Progenitor cell of endocrine pancreas (in vitro differentiated cells): ENCODE measurements around the gene ERAL1. TPM values are rescaled to one million over a fixed set of nuclear protein-coding genes. Genes with fewer than 3 reads are reported as not detected.

ENCODE experiments used
- DNase-seq: peaks from one replicate; pipeline ENCODE4 v3.0.0; 2021; ENCODE audit warnings: low spot score; ENCODE audit not compliant: unreplicated experiment
- H3K27ac Mint-ChIP-seq: 2 replicates; pipeline ENCODE4 v1.8.0; 2021; ENCODE audit warnings: mild to moderate bottlenecking, moderate library complexity, mixed read lengths
- H3K27me3 Mint-ChIP-seq: 2 replicates; pipeline ENCODE4 v1.8.0; 2021; ENCODE audit warnings: mixed read lengths
- H3K36me3 Mint-ChIP-seq: 2 replicates; pipeline ENCODE4 v1.8.0; 2022; ENCODE audit warnings: mixed read lengths; ENCODE audit not compliant: insufficient read depth
- H3K4me1 Mint-ChIP-seq: 2 replicates; pipeline ENCODE4 v1.8.0; 2021; ENCODE audit warnings: low read depth, mixed read lengths
- H3K4me3 Mint-ChIP-seq: 2 replicates; pipeline ENCODE4 v1.8.0; 2021; ENCODE audit warnings: low read depth, mild to moderate bottlenecking, moderate library complexity, mixed read lengths
- H3K9me3 Mint-ChIP-seq: 2 replicates; pipeline ENCODE4 v1.8.0; 2021; ENCODE audit warnings: low read depth, mixed read lengths
- total RNA-seq: library from RNA; stranded (reverse); gene quantifications from 2 replicates; pipeline ENCODE4 v1.2.1, GENCODE V29; 2021
- TF ChIP-seq, protein P1 (sequence below): fragments of 200-600 bp; sonication (generic); IDR thresholded peaks from one replicate; pipeline ENCODE4 v1.5.0; 2021; ENCODE audit warnings: antibody characterized with exemption, mild to moderate bottlenecking; ENCODE audit not compliant: unreplicated experiment

Gene ERAL1
- total RNA-seq, 1 donor from 2014 or later: 49.2 TPM

DNA sequence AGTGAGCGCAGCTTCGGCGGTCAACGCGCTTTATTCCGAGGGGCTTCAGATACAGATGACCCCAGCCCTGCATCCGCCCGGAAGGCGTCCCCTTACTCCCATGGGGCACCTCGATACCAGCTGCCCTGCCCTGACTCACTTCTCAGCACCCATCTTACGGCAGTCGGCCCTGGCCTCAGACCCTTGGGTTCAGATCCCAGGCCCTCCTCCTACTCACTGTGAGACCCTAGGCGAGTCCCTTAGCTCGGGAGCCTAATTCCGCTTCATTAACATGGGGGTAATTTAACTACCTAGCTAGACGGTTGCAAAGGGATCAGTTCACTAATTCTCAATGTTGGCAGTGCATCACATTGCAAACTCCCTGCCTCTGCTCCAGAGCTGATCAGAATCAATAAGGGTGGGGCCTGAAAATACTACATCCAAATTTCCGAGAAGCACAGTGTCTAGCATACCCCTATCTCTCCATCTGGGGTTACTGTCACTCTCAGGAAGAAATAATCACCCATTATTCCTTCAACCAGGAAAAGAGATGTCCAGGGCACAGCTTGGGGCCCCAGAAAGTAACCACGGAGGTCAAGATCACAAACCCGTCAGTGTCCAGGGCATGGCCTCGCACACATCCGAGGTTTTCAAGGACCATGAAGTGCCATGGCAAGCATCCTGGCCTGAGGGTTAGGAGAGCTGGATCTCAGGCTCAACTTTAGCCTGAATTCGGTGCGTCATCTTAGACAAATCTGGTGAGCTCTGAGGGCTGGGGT lies 43.1 kb downstream of the ERAL1 start:
- Mint-ChIP-seq H3K27ac (peak overlapping the region; percentile 94), H3K36me3 (peaks cover 7% of the 10 kb centered on the region), H3K4me3 (peak overlapping the region; percentile 93), H3K4me1 (peaks cover 21% of the 10 kb centered on the region), H3K9me3 (no peaks in the 10 kb centered on the region), H3K27me3 (no peaks in the 10 kb centered on the region)
- TF ChIP-seq, protein P1, sequence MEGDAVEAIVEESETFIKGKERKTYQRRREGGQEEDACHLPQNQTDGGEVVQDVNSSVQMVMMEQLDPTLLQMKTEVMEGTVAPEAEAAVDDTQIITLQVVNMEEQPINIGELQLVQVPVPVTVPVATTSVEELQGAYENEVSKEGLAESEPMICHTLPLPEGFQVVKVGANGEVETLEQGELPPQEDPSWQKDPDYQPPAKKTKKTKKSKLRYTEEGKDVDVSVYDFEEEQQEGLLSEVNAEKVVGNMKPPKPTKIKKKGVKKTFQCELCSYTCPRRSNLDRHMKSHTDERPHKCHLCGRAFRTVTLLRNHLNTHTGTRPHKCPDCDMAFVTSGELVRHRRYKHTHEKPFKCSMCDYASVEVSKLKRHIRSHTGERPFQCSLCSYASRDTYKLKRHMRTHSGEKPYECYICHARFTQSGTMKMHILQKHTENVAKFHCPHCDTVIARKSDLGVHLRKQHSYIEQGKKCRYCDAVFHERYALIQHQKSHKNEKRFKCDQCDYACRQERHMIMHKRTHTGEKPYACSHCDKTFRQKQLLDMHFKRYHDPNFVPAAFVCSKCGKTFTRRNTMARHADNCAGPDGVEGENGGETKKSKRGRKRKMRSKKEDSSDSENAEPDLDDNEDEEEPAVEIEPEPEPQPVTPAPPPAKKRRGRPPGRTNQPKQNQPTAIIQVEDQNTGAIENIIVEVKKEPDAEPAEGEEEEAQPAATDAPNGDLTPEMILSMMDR: no peak
- no peak for DNase-seq

DNA sequence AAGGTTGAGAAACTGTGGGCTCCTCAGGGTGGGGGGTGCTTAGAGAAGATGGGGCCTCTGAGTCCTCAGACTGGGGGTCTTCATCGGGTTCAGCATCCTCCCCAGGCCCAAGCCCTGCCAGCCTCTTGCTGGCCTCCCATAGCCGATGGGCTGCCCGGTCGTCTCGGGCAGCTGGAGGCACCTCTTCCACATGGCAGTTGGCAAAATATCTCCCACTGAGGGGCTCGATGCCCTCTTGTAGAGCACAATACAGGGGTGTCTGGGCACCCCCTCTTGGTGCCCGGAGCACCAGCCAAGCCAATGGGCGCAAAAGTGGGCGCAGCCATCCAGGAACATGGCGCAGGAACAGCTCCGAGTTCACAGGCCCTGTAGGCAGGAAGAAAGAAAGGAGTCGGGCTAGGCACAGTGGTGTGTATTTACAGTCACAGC lies 43.7 kb downstream of the ERAL1 start:
- H3K27me3 Mint-ChIP-seq: no peaks in the 10 kb centered on the region
- H3K4me3 Mint-ChIP-seq: peak overlapping the region; percentile 93
- peaks cover 24% of the 10 kb centered on the region for H3K4me1 Mint-ChIP-seq
- H3K27ac Mint-ChIP-seq: no peak overlapping the region
- no peak for DNase-seq
- TF ChIP-seq, protein P1: no peak
- H3K36me3 Mint-ChIP-seq: peaks cover 7% of the 10 kb centered on the region
- H3K9me3 Mint-ChIP-seq: no peaks in the 10 kb centered on the region

DNA sequence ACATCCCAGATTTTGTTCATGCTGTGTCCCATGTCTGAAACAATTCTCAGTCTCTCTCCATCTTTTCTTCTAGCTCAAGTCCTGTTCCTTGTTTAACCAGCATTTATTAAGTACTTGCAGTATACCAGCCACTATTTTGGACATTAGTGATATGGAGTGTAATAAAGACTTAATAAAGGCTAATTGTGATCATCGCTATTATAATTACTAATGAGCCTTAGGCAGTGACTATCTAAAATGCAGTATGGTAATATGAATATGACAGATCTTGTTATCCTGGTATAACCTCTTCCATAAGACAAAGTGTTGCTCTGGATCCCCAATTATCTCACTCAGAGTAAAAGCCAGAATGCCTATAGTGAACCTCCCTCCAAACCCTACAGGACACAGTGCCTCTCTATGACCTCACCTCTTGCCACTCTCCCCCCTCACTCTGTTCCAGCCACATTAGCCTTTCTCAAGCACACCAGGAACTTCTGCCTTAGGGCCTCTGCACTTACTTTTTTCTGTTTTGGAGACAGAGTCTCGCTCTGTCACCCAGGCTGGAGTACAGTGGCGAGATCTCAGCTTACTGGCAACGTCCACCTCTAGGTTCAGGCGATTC lies 44.5 kb downstream of the ERAL1 start:
- Mint-ChIP-seq H3K4me1 (peaks cover 24% of the 10 kb centered on the region), H3K4me3 (no peak overlapping the region), H3K27ac (peak overlapping the region; percentile 78), H3K27me3 (no peaks in the 10 kb centered on the region), H3K36me3 (peaks cover 7% of the 10 kb centered on the region), H3K9me3 (no peaks in the 10 kb centered on the region)
- TF ChIP-seq, protein P1: no peak
- no peak for DNase-seq

DNA sequence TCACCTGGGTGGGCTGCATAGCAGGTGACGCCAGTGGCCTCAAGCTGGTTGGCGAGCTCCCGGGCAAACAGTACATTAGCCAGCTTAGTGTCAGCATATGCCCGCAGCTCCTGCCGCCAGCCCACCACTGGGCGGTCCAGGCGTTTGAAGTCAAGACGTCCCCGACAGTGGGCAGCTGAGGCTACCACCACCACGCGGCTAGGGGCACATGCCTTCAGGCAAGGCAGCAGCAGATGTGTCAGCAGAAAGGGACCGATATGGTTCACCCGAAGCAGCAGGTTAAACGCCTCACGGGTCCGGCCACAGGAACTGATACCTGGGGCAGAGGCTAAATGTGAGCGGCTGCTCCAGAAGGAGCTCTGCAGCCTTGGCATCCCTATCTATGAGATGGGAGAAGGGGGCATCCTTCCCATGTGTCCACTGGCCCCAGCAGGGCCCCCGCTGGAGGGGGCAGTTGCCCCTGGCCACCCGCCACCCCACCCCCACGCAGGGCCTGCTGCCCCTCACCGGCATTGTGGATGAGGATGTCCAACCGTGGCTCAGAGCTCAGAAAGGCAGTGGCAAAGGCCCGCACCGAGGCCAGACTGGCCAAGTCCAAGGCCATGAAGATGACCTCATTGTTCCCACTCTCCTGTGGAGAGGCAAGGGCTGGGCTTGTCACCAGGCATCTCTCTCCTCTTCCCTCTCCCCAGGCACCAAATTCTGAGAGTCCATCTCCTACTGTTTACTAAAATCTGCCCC lies 46.3 kb downstream of the ERAL1 start:
- H3K36me3 Mint-ChIP-seq: peaks cover 7% of the 10 kb centered on the region
- TF ChIP-seq, protein P1: no peak
- peaks cover 19% of the 10 kb centered on the region for H3K4me1 Mint-ChIP-seq
- no peaks in the 10 kb centered on the region for H3K9me3 Mint-ChIP-seq
- H3K27ac Mint-ChIP-seq: no peak overlapping the region
- no peak for DNase-seq
- H3K27me3 Mint-ChIP-seq: no peaks in the 10 kb centered on the region
- H3K4me3 Mint-ChIP-seq: no peak overlapping the region
